HG02852 (cell line): ENCODE results near the gene CACTIN.
A peak's percentile ranks its signal among the peaks of the same experiment; 100 is the strongest.
"Not testable (repeated sequence)": the region's sequence is repeated elsewhere in the genome, so short reads cannot be mapped to it uniquely, and the experiment has no call there.

Experiments
- ATAC-seq: cut with Tn5 transposase; IDR thresholded peaks from one replicate; pipeline ENCODE4 v1.9.1; 2021; ENCODE audit warnings: mild to moderate bottlenecking, moderate library complexity; ENCODE audit not compliant: unreplicated experiment

The CACTIN gene

DNA sequence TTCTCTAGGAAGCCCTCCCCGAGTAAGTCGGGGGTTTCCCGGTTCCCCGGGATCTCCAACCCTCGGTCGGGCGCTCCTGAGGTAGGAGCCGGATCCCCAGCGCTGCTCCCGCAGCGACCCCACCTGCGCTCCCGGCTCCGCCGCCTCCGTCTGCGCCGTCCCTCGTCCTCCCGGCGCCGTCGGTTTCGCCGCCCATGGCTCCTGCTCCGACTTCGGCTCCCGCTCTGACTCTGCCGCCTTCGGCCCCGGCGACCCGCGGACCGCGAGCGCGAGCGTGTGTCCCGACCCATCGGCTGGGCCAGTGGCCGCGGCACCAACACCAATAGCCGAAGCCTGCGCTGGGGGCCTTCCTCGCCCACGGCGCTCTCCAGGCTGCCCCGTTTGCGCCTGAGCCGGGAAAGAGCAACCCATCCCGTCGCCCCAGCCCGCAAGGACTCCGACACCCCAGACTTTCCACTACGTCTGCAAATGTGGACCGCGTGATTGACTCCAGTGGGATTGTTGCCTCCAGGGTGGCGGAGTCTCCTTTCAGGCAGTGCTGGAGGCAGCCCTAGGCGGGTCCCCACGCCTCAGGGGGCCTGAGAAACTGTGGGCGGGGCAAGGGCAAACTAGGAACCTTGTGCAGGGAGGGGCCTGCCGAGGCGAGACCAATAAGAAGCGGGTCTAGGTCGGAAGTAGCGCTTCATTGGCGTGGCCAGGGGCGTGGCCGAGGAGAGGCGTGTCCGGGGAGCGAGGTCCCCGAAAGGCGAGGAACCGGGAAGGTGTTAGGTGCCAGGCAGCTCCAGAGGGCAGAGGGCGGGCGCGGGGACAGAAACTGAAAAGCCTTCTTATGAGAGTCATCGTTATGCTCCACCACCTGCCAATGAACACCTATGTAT is at the start of gene CACTIN:
TSS of gene CACTIN (minus strand) at position 318 of the 878 bp plus-strand sequence. CDS start at position 290, 28 bp downstream.
- peak; percentile 91 for ATAC-seq

- ATAC-seq, result no peak
Measured at GRCh38 chr19:3674784-3675543, 48.4 kb upstream of the CACTIN start.

GRCh38 chr19:3673506-3674439 is 47.2 kb upstream of the CACTIN start:
- ATAC-seq, result no peak

- no peak for ATAC-seq
Measured at GRCh38 chr19:3672993-3673392, 46.4 kb upstream of the CACTIN start.

DNA sequence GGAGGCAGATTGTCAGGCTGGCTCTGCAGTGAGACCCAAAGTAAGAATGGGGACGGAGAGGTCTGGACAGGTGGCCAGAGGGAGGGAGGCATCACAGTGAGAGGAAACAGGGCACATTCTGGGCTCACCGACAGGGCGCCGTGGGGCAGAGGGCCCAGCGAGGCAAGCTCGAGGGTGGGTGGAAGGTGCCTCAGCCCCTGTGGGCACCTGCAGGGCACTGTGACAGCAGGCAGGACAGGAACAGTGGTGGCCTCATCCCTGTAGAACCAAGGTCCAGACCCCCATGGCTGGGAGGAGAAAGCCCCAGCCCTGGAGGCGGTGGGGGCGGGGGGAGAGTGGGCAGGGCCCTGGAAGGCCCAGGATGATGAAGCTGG is 46.0 kb upstream of the CACTIN start:
- ATAC-seq, result no peak

DNA sequence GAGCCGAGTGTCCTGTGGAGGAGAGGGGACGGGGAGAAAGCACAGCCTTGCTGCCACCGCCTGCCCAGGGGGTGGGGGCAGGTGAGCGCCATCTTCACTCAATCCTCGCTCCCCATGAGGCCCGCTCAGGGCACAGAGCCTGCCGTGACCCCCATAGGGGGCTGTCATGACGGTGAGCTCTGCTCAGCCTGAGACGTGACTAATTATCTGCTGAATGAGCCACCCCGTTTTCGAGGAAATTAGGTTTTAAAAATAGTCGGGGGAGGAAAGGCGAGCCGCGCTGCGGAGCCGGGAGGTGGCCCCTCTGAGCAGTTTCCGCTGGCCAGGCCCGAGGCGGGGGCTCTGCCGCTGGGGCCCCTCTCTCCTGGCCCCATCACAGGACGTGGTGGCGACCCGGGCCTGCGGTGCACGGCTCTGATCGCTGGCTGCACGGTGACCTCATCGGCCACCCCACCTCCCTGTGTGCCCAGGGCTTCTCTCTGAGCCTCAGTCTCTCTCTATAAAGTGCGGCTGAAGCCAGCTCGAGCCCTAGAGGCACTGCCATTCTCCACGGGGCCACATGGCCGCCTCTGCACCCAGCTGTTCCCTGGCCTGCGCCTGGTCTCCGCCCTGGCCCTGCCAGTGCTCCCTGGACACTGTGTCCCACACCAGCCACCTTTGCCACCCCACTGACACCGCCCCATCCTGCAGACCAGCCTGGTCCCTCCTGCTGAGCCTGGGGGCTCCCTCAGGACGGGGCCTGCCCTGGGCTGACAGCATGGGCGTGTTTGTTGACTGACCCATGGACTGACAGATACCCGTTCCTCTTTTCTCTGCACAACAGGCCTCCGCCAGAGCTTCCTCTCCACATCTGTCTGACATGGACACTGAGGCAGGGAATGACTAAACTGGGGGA is 45.3 kb upstream of the CACTIN start:
- no peak for ATAC-seq

- ATAC-seq, result no peak
Measured at GRCh38 chr19:3670796-3671679, 44.4 kb upstream of the CACTIN start.

DNA sequence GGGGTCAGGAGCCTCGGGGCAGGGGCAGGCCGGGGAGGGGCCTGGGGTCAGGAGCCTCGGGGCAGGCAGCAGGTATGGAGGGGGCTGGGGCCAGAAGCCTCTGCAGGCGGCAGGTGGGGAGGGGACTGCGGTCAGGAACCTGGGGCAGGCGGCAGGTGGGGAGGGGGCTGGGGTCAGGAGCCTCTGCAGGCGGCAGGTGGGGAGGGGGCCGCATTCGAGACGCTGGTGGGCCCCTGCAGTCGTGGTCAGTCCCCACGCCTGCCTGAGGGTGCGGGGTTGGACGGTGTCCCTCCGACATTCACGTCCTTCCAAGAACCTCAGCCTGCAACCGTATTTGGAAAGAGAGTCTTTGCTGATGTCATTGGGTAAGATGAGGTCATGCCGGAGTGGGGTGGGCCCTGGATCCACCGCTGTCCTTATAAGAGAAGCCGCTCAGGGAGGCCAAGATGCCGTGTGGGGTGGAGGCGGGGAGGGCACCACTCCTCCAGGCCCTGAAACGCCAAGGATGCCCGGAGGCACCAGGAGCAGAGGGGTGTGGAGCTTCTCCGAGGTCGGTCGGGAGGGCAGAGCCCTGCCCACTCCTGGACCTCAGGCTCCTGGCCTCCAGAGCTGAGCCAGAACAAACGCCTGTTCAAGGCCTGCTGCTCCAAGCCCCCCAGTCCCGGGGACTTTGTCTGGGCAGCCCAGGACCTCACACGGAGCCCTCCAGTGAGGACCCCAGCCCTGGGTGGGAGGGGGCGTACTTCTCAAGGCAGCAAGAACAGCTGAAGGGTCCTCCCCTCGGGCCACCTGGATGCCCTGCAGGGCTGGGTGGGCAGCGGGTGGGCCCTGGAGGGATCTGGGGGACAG is 43.6 kb upstream of the CACTIN start:
- ATAC-seq, result no peak

- ATAC-seq, result no peak
Measured at GRCh38 chr19:3669082-3669946, 42.7 kb upstream of the CACTIN start.

GRCh38 chr19:3668331-3669081 is 41.9 kb upstream of the CACTIN start:
- ATAC-seq, result no peak

GRCh38 chr19:3667766-3668165 is 41.2 kb upstream of the CACTIN start:
- no peak for ATAC-seq

GRCh38 chr19:3667037-3667638 is 40.5 kb upstream of the CACTIN start:
- no peak for ATAC-seq

GRCh38 chr19:3666545-3666856 is 39.9 kb upstream of the CACTIN start:
- not testable (repeated sequence) for ATAC-seq

DNA sequence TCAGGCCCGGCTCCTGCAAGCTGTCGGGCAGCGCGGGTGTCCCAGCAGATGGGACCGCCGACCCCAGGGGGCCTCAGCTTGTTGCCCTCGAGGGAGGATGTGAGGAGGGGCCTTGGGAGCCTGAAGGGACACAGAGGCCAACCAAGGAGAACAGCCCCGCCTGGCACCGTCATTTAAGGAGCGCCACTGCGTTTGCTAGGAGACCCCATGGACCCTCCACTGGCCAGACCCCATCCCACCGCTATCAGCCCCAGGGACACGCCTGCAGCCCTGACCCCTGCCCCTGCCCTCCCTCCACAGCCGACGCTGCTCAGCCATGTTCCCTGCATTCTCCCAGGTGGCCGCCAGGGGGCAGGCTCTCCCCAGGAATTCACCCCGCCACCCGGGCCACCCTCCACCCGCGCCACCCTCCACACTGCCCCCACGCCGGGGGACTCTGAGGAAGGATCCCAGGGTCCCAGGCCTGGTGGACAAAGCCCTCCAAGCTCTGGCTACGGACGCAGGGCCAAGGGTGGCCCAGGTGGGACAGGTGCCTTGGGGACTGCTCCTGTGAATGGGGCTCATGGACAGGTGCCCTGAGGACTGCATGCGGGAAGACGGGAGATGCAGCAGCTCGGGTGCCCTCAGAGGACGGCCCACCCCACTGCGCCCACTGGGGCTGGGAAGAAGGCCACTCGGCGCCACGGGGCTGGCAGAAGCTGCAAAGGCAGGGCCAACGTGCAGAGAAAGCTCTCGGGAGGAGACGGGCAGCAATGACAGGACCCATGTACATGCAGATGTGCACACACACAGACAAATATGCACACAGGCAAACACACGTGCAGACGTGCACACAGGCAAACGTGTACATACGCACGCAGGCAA is 39.3 kb upstream of the CACTIN start:
- ATAC-seq, result no peak
